ENCODE measurements around the gene RNF175. TPM values are rescaled to one million over a fixed set of nuclear protein-coding genes. Genes with fewer than 3 reads are reported as not detected.
A peak's percentile ranks its signal among the peaks of the same experiment; 100 is the strongest.

The RNF175 gene
- total RNA-seq, result 2.2 TPM

DNA sequence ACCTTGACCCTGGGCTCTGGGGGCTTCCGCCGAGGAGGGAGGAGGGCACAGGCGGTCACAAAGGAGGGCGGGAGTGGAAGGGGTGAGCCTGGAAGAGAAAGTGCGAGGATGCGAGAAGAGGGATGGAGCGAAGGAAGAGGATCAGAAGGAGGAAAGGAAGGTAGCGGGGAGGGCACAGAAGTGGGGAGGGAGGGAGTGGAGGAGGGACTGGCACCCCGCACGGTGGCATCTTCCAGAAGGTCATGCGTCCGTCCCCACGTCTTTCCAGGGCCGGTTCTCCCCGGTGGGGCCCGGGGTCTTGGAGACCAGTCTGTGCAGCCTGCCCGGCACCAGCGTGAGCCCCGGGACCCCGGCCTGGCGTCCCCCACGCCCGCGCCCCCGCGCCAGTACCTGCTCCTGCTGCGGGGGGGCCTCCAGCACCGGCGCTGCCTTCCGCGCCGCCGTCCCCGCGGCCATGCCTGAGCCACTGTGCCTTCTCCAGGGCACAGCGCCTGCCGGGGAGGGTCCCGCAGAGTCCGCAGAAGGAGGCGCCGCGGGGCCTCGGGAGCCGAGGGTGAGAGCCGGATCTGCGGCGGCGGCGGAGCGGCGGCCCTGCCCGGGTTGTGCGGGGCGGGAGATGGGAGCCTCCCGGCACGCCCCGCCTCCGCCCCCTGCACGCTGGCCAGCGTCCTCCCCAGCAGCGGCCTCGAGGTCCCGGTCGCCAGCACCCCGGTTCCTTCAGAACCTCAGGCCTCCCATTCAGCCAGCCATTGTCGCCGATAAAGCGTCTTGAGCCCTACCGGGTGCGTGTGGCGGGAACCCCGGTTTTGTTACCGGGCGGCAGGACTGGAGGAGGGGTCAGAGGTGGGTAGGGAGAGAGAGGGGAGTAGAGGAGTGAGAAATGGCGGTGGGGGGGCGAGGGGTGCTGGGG lies at the start of gene RNF175:
TSS of gene RNF175 (minus strand) at position 618 of the 910 bp plus-strand sequence. CDS start at position 456, 162 bp downstream.
- Histone ChIP-seq H3K9me3 (no peaks in the 10 kb centered on the region), H3K27ac (peak within 1 kb of the TSS; percentile 17), H3K27me3 (no peaks in the 10 kb centered on the region), H3K36me3 (no peaks in the 10 kb centered on the region), H3K4me1 (peaks cover 7% of the 10 kb centered on the region), H3K4me3 (peak within 1 kb of the TSS; percentile 46 to 71)
- no peak for DNase-seq (ENCODE audit: extremely low spot score in 2 of 2)
- TF ChIP-seq POLR2A (IDR thresholded peaks at IDR 0.05), result no peak
- intact Hi-C loops (cut with DNase I), result no loop called here

DNA sequence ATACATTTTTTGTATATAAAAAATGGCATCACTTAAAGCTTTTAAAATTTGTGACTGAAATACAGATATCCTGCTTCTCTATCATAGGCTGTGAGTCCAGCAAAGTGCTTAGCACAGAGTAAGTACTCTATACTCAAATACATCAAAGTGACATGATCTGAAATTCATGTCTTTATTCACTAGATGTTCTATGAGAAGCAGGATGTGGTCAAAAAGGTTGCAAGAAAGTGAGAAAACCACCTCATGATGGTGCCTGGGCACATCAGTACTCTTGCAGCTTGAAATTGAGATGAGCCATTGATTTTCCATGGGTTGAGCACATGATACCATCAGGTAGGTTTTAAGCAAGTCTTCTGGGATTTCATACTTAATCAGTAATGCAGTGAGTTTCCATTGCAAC lies 49.5 kb upstream of the RNF175 start:
- Histone ChIP-seq H3K27me3 (no peaks in the 10 kb centered on the region), H3K36me3 (no peaks in the 10 kb centered on the region), H3K4me3 (no peak overlapping the region), H3K4me1 (no peaks in the 10 kb centered on the region), H3K27ac (no peak overlapping the region), H3K9me3 (no peaks in the 10 kb centered on the region)
- TF ChIP-seq, protein P1, sequence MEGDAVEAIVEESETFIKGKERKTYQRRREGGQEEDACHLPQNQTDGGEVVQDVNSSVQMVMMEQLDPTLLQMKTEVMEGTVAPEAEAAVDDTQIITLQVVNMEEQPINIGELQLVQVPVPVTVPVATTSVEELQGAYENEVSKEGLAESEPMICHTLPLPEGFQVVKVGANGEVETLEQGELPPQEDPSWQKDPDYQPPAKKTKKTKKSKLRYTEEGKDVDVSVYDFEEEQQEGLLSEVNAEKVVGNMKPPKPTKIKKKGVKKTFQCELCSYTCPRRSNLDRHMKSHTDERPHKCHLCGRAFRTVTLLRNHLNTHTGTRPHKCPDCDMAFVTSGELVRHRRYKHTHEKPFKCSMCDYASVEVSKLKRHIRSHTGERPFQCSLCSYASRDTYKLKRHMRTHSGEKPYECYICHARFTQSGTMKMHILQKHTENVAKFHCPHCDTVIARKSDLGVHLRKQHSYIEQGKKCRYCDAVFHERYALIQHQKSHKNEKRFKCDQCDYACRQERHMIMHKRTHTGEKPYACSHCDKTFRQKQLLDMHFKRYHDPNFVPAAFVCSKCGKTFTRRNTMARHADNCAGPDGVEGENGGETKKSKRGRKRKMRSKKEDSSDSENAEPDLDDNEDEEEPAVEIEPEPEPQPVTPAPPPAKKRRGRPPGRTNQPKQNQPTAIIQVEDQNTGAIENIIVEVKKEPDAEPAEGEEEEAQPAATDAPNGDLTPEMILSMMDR (IDR thresholded peaks at IDR 0.05), result no peak
- TF ChIP-seq POLR2A (IDR thresholded peaks at IDR 0.05) (no peak), POLR2AphosphoS5 (IDR thresholded peaks at IDR 0.05; ENCODE audit: insufficient read depth in 1 of 2, low read depth in 1 of 2) (no peak)
- intact Hi-C loops (cut with DNase I), result no loop called here
- DNase-seq (ENCODE audit: extremely low spot score in 2 of 2), result no peak

DNA sequence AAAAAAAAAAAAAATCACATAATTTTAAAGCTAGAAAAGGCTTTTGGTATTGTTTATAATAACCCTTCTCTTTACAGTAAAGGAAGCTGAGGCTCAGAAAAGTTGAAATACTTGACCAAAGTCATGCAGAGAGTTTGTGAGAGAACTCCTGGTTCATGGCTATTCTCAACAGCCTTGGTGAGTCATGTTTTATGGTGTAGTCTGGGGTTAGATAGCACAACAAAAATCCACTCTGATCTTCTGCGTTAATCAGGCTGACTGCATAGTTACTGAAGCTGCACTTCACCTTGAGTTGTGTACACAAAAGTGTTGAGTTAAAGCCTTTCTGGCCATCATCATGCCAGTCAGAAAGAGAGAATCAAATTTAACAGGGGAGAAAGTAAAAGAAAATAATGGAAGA lies 48.4 kb upstream of the RNF175 start:
- Histone ChIP-seq H3K27me3 (no peaks in the 10 kb centered on the region), H3K4me3 (no peak overlapping the region), H3K27ac (no peak overlapping the region), H3K36me3 (no peaks in the 10 kb centered on the region), H3K4me1 (no peaks in the 10 kb centered on the region), H3K9me3 (no peaks in the 10 kb centered on the region)
- intact Hi-C loops (cut with DNase I), result no loop called here
- TF ChIP-seq, protein P1 (IDR thresholded peaks at IDR 0.05), result no peak
- no peak for TF ChIP-seq POLR2A (IDR thresholded peaks at IDR 0.05)
- TF ChIP-seq POLR2AphosphoS5 (IDR thresholded peaks at IDR 0.05; ENCODE audit: insufficient read depth in 1 of 2, low read depth in 1 of 2), result no peak
- DNase-seq (ENCODE audit: extremely low spot score in 2 of 2), result no peak

DNA sequence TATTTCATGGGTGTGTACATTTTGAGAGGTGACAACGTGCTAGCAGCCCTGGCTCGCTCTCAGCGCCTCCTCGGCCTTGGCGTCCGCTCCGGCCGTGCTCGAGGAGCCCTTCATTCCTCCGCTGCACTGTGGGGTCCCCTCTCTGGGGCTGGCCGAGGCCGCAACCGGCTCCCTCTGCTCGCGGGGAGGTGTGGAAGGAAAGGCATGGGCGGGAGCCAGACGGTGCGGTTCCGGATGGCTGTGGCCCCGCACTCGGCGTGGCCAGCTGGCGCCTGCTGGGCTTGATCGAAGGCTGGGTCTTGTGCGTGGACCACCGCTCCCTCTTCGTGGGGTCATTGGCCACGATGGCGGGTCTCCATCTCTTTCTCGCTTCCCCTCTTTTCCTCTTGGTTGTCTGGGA lies 46.2 kb upstream of the RNF175 start:
- no peaks in the 10 kb centered on the region for H3K9me3 ChIP-seq
- H3K36me3 ChIP-seq, result no peaks in the 10 kb centered on the region
- DNase-seq (ENCODE audit: extremely low spot score in 2 of 2), result no peak
- H3K4me1 ChIP-seq, result no peaks in the 10 kb centered on the region
- intact Hi-C loops (cut with DNase I), result no loop called here
- no peaks in the 10 kb centered on the region for H3K27me3 ChIP-seq
- no peak overlapping the region for H3K27ac ChIP-seq
- H3K4me3 ChIP-seq, result no peak overlapping the region
- no peak for TF ChIP-seq POLR2A (IDR thresholded peaks at IDR 0.05)
- TF ChIP-seq, protein P1 (IDR thresholded peaks at IDR 0.05), result no peak
- no peak for TF ChIP-seq POLR2AphosphoS5 (IDR thresholded peaks at IDR 0.05; ENCODE audit: insufficient read depth in 1 of 2, low read depth in 1 of 2)

DNA sequence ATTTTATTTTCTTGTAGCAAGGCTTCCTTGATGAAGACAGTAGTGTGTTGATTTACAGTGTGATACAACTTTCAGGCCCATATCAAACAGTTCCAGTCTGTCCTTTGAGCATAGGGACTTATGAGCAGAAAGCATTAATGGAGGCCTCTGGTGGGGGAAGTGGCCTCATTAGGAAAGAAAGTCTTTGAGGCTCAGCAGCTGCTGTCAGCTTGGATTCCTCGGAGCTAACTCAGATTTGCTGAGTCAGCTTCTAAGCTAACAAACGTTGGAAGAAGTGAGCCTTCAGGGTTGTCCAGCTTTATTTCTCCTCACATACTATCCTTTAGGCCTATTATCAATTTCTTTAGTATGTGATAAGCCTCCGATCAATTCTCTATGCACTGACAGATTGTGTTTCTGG lies 44.9 kb upstream of the RNF175 start:
- Histone ChIP-seq H3K27ac (no peak overlapping the region), H3K4me1 (no peaks in the 10 kb centered on the region), H3K4me3 (no peak overlapping the region), H3K27me3 (no peaks in the 10 kb centered on the region), H3K9me3 (no peaks in the 10 kb centered on the region), H3K36me3 (no peaks in the 10 kb centered on the region)
- TF ChIP-seq POLR2A (IDR thresholded peaks at IDR 0.05), result no peak
- no peak for TF ChIP-seq POLR2AphosphoS5 (IDR thresholded peaks at IDR 0.05; ENCODE audit: insufficient read depth in 1 of 2, low read depth in 1 of 2)
- TF ChIP-seq, protein P1 (IDR thresholded peaks at IDR 0.05), result no peak
- intact Hi-C loops (cut with DNase I), result no loop called here
- DNase-seq (ENCODE audit: extremely low spot score in 2 of 2), result no peak
